HCT116 (cell line): Measurements from ENCODE around the gene RBM34. TPM values are rescaled to one million over a fixed set of nuclear protein-coding genes. Genes with fewer than 3 reads are reported as not detected.

Experiments
- ATAC-seq: fragments of 200-7000 bp; cut with Tn5 transposase; 2 replicates; pipeline ENCODE4 v1.9.1; 2020; ENCODE audit warnings: mild to moderate bottlenecking, moderate library complexity
- BruUV-seq: library from RNA; stranded (reverse); fragments of 400-500 nt; replicated peaks from 2 replicates; lab custom pipeline; 2021; lab: Mats Ljungman, UMichigan
- CTCF ChIA-PET: fragments of 300-600 bp; sonication (Branson Sonifier 250); formaldehyde crosslinking; loops from one replicate; lab custom pipeline; 2021; ENCODE audit warnings: antibody characterized with exemption; lab: Charles Lee
- POLR2A ChIA-PET: fragments of 300-600, 350-600 bp; sonication (Branson Sonifier 250); formaldehyde crosslinking; loops from one replicate; lab custom pipeline; 2021; ENCODE audit warnings: antibody characterized with exemption; lab: Charles Lee
- RAD21 ChIA-PET, 2 experiments: fragments of 300-600 bp; sonication (Branson Sonifier 250); formaldehyde crosslinking; loops; one replicate each; lab custom pipeline; 2023; ENCODE audit warnings: low total read pairs in 2 of 2; ENCODE audit not compliant: uncharacterized antibody in 2 of 2, unreplicated experiment in 2 of 2, low non-redundant PET in 1 of 2; lab: Charles Lee
- DNase-seq: peaks from one replicate; pipeline ENCODE4 v3.0.0-alpha.2; 2010; ENCODE audit warnings: low read depth, low spot score
- H2AFZ ChIP-seq: fragments of 200-600 bp; shearing (Covaris generic), sonication (generic); 2 replicates; pipeline ENCODE4 v1.6.1; 2017; ENCODE audit warnings: low read depth, mixed run types, mixed read lengths, antibody characterized with exemption, low read length; ENCODE audit not compliant: poor library complexity, severe bottlenecking
- H3K27ac ChIP-seq: 2 replicates; pipeline ENCODE4 v1.5.1; 2012; ENCODE audit warnings: low read depth, low read length
- H3K27me3 ChIP-seq: fragments of 200-600 bp; sonication (generic); 2 replicates; pipeline ENCODE4 v1.6.1; 2016; ENCODE audit warnings: mixed run types, low read length, mixed read lengths; ENCODE audit not compliant: insufficient read depth
- H3K36me3 ChIP-seq, 2 experiments: fragments of 200-500 bp in 1 of 2; fragments of 200-600 bp in 1 of 2; sonication (Bioruptor generic) in 1 of 2; sonication (generic) in 1 of 2; 2 replicates each; pipeline versions ENCODE4 v1.5.1 to v1.6.1; 2014 to 2016; ENCODE audit warnings: low read length in 2 of 2, inconsistent platforms in 1 of 2, mixed read lengths in 1 of 2, mixed run types in 1 of 2; ENCODE audit not compliant: insufficient read depth in 2 of 2, control insufficient read depth in 1 of 2
- H3K4me1 ChIP-seq, 2 experiments: fragments of 200-600 bp in 1 of 2; sonication (generic) in 1 of 2; 2 replicates each; pipeline versions ENCODE4 v1.5.1 to v1.6.1; 2012 to 2017; ENCODE audit warnings: low read length in 2 of 2, inconsistent platforms in 1 of 2, mild to moderate bottlenecking in 1 of 2, mixed read lengths in 1 of 2, mixed run types in 1 of 2, moderate library complexity in 1 of 2; ENCODE audit not compliant: insufficient read depth in 2 of 2, control insufficient read depth in 1 of 2
- H3K4me2 ChIP-seq: fragments of 200-600 bp; sonication (generic); 2 replicates; pipeline ENCODE4 v1.6.1; 2017; ENCODE audit warnings: mixed run types, low read length, mixed read lengths
- H3K4me3 ChIP-seq, 2 experiments: fragments of 200-600 bp in 1 of 2; sonication (generic) in 1 of 2; replicated peaks in 1 of 2; 2 replicates each; pipeline ENCODE4 v1.5.1; 2011 to 2016; ENCODE audit warnings: low read length in 2 of 2, control low read depth in 1 of 2, low read depth in 1 of 2, mild to moderate bottlenecking in 1 of 2, mixed read lengths in 1 of 2, mixed run types in 1 of 2
- H3K79me2 ChIP-seq: fragments of 200-600 bp; sonication (generic); 2 replicates; pipeline ENCODE4 v1.6.1; 2017; ENCODE audit warnings: mild to moderate bottlenecking, mixed run types, low read length, moderate library complexity, mixed read lengths; ENCODE audit not compliant: insufficient read depth
- H3K9ac ChIP-seq: fragments of 200-600 bp; sonication (generic); 2 replicates; pipeline ENCODE4 v1.6.1; 2016; ENCODE audit warnings: low read length, mixed read lengths
- H3K9me2 ChIP-seq: fragments of 200-600 bp; sonication (generic), shearing (Covaris generic); 2 replicates; pipeline ENCODE4 v1.6.1; 2017; ENCODE audit warnings: mixed run types, mild to moderate bottlenecking, moderate library complexity; ENCODE audit not compliant: insufficient read depth
- H3K9me3 ChIP-seq, 2 experiments: fragments of 200-500 bp in 1 of 2; fragments of 200-600 bp in 1 of 2; sonication (Bioruptor generic) in 1 of 2; sonication (generic) in 1 of 2; 2 replicates each; pipeline ENCODE4 v1.6.1; 2014 to 2017; ENCODE audit warnings: low read length in 2 of 2, mixed read lengths in 2 of 2, inconsistent platforms in 1 of 2, low read depth in 1 of 2, mild to moderate bottlenecking in 1 of 2, mixed run types in 1 of 2, moderate library complexity in 1 of 2; ENCODE audit not compliant: control insufficient read depth in 1 of 2, insufficient read depth in 1 of 2
- H4K20me1 ChIP-seq: fragments of 200-600 bp; sonication (generic), shearing (Covaris generic); 2 replicates; pipeline ENCODE4 v1.6.1; 2017; ENCODE audit warnings: mixed run types, mild to moderate bottlenecking, moderate library complexity; ENCODE audit not compliant: insufficient read depth
- ATF3 ChIP-seq: IDR thresholded peaks from 2 replicates; pipeline ENCODE4 v1.6.1; 2012
- CEBPB ChIP-seq: IDR thresholded peaks from 2 replicates; pipeline ENCODE4 v1.6.1; 2012; ENCODE audit warnings: low read depth
- EZH2 ChIP-seq: fragments of 200-600 bp; sonication (generic); IDR thresholded peaks from 2 replicates; pipeline ENCODE4 v1.6.1; 2017; ENCODE audit warnings: antibody characterized with exemption, mixed run types
- POLR2A ChIP-seq: IDR thresholded peaks from 2 replicates; pipeline ENCODE4 v1.7.0; 2011; ENCODE audit warnings: borderline replicate concordance; ENCODE audit not compliant: insufficient read depth, insufficient read length; ENCODE audit errors: extremely low read depth
- SP1 ChIP-seq: IDR thresholded peaks from 2 replicates; pipeline ENCODE4 v1.6.1; 2012; ENCODE audit warnings: low read depth
- ZBTB33 ChIP-seq: IDR thresholded peaks from 2 replicates; pipeline ENCODE4 v1.6.1; 2011; ENCODE audit warnings: mild to moderate bottlenecking, low read length, moderate library complexity; ENCODE audit not compliant: insufficient replicate concordance; ENCODE audit errors: extremely low read depth
- ZFX ChIP-seq: fragments of 450-650 bp; IDR thresholded peaks from 2 replicates; pipeline ENCODE4 v1.6.1; 2017
- intact Hi-C: fragments of 100-400 bp; cut with micrococcal nuclease; formaldehyde crosslinking; loops from 2 replicates; pipeline ENCODE4 v1.10.0; 2022
- total RNA-seq: library from RNA; stranded (reverse); gene quantifications from one replicate; pipeline ENCODE4 v1.2.1, GENCODE V29; 2021; ENCODE audit not compliant: unreplicated experiment

The RBM34 gene
- total RNA-seq, 1 experiment from 2014 or later: 82.0 TPM

GRCh38 chr1:235101558-235102258 is 59.3 kb downstream of the RBM34 start:
- Histone ChIP-seq H3K9me2 (no peaks in the 10 kb centered on the region), H3K79me2 (no peaks in the 10 kb centered on the region), H3K36me3 (no peaks in the 10 kb centered on the region), H3K9me3 (no peaks in the 10 kb centered on the region), H3K4me2 (no peak overlapping the region), H2AFZ (no peak overlapping the region), H3K27ac (no peak overlapping the region), H3K4me3 (no peak overlapping the region), H4K20me1 (0 out of 2 replicates have a peak, but pooled peaks cover 3% of the 10 kb centered on the region), H3K27me3 (no peaks in the 10 kb centered on the region), H3K9ac (no peak overlapping the region), H3K4me1 (peaks cover 4 to 14% of the 10 kb centered on the region in 2 experiments; a peak in 3 of 4 replicates)
- no TSS peak for BruUV-seq
- POLR2A ChIA-PET: no interaction called here
- ATAC-seq: no peak
- CTCF ChIA-PET: interaction anchor here (5.0 kb wide), 1 partner anchor 315 kb away, joined by 36 read pairs; no protein-coding TSS in a partner anchor
- DNase-seq: no peak
- RAD21 ChIA-PET: no interaction called here
- TF ChIP-seq SP1 (no peak), EZH2 (no peak), POLR2A (no peak), CEBPB (no peak), ZFX (no peak), ZBTB33 (no peak), ATF3 (no peak)
- intact Hi-C loops: loop anchor here (5.0 kb wide), 2 partner anchors 681 to 871 kb away; no protein-coding TSS in a partner anchor
